AG20443 (cell line): Measurements from ENCODE around the gene RIOX2.
"Not testable (repeated sequence)": the region's sequence is repeated elsewhere in the genome, so short reads cannot be mapped to it uniquely, and the experiment has no call there.

Source experiments
- DNase-seq: peaks from one replicate; pipeline ENCODE4 v3.0.0; 2012; ENCODE audit warnings: low spot score, mixed read lengths

RIOX2 gene

DNA sequence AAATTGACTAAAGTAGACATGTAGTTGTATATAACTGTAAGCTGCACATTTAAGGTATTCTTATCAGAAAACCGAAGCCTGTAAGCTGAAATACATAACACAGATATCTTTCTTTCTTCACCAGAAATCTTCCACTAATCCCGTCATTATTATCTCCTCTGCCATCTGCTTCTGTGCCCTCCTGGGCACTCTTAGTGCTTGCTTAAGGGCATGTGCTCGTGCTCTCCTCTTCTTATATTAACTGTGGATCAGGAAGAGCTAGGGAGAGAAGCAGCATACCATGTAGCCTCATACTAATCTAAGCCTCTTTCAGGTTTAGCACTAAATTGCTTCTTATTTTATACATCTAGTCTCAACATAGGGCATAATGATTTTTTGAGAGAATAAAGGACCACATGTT is 60.8 kb downstream of the RIOX2 start:
- DNase-seq, result no peak

DNA sequence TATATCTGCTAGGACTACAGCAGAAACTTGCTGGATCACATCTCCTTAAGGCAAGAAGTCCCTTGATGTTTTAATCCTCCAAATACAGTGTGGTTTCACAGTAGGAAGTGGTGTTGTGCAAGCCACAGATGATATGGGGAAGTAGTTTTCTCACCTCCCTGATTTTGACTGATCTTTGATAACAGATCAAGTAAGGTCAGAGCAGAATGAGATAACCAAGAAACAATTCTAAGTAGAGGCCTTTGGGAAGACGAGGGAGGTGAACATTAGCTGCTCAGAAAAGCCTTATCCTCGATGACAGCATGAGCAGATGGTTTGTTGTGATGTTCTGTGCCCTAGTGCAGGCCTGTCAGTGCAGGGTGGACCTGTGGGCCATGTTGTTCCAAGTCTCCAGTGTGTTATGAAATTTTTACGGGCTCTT is 61.3 kb downstream of the RIOX2 start:
- no peak for DNase-seq

DNA sequence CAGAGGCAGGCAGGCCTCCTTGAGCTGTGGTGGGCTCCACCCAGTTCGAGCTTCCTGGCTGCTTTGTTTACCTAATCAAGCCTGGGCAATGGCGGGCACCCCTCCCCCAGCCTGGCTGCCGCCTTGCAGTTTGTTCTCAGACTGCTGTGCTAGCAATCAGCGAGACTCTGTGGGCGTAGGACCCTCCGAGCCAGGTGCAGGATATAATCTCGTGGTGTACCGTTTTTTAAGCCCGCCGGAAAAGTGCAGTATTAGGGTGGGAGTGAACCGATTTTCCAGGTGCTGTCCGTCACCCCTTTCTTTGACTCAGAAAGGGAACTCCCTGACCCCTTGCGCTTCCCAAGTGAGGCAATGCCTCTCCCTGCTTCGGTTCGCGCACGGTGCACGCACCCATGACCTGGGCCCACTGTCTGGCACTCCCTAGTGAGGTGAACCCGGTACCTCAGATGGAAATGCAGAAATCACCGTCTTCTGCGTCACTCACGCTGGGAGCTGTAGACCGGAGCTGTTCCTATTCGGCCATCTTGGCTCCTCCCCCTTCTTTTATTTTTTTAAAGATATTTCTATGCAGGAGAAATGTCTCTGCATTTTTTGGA is 61.9 kb downstream of the RIOX2 start:
- not testable (repeated sequence) for DNase-seq

DNA sequence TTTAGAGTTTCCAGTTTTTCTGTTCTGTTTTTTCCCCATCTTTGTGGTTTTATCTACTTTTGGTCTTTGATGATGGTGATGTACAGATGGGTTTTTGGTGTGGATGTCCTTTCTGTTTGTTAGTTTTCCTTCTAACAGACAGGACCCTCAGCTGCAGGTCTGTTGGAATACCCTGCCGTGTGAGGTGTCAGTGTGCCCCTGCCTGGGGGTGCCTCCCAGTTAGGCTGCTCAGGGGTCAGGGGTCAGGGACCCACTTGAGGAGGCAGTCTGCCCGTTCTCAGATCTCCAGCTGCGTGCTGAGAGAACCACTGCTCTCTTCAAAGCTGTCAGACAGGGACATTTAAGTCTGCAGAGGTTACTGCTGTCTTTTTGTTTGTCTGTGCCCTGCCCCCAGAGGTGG is 62.4 kb downstream of the RIOX2 start:
- DNase-seq, result not testable (repeated sequence)

DNA sequence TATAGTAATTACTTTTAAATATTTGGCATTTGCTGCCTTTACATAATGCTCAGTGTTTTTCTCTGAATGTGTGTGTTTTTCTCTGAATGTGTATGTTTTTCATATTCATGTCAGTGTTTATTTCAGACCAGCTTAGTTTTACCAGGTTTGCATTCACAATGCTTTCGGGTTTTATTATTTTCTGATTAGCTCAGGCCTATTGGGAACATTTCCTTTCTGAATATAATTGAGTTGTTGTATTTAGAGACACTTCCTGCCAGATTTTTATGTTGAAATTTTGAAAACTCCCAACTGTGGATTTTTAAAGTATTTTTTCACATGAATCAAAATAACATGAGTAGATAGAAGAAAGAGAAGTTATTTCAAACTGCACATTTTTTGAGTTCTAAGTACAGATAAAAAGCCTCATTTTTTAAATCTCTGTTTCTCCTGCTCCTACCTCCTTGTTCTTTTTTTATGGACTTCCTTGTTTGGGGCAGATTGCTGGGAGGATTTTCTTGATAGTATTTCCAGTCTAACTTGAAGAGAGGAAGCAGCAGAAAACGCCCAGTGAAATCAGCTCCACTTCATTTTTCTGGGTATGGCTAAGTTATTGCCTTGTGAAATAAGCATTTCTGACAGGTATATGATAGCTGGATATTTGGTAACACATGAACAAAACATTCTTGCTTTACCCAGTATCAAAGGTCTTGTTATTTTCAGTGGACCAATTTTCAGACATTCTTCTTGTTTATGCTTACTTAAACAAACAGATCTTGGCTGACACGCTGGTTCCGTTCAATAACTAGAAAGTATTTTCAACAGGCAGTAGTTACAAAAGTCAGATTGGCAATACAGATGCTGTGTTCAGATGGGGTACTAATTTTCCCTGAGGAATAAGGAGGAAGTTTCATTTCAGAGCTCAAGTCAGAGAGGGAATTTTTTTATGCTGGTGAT is 70.7 kb downstream of the RIOX2 start:
- DNase-seq, result no peak

DNA sequence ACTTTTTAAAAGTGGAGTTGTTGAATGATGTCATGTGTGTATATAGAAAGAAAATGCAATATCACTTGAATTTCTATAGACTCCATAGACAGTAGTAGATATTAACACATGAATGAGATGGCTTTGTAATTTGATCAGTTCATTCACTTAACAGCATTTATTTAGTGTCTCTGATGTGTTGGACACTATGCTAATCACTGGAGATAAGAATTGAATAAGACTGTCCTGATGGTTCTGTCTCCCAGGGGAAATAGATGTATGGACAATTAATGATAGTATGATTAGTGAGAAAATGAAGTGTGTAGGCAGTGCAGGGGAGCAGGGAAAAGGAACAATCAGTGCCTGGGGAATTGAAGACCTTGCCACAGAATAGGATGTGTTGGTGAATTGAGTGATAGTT is 72.9 kb downstream of the RIOX2 start:
- DNase-seq, result no peak

DNA sequence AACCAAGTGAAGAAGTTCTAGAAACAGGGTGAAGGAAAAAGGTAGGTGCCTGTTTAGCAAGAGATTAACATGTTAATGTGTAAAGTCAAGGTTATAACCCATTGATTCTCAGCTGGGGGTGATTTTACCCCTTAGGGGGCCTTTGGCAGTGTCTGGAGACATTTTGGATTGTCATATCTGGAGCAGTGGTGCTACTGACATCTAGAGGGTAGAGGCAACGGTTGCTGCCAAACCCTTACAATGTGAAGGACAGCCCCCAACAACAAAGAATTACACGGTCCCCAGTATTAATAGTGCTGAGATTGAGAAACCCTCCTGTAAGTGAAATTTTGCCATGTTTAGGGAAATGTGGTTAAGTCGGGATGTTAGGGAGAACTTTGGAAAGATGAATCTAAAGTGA is 75.7 kb downstream of the RIOX2 start:
- no peak for DNase-seq

DNA sequence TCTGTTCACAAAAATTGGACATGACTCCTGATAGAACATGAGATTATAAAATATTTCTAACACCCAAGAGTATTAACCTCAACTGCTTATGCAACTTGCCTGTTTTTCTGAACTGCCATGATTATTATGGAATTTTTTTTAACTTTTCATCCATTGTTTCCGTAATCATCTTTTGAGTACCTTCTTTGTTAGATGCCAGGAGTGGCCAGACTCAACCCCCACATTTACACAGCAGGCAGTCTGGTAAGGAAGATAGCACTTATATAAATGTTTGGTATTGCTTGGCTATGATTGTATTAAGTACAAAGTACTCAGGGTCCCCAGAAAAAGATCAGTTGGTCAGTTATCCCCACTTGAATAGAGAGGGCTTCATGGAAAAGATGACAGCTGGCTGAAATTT is 76.1 kb downstream of the RIOX2 start:
- no peak for DNase-seq

DNA sequence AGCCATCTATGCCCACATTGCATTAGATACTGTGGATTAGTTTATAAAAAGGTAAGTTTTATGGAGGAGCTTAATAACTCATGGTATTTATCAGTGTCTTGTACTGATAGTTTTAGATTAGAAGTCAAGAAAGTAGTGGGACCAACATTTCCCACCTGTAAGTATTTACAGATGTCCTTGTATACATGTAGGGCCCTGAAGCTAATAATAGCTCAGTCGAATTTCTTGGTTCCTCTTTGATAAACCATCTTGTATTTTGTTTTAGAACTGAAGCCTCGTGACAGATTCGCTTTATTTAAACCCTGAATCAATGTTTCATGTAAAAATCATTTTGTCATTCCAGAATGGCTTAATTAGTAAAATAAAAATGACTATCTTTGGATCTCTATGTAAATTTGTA is 77.0 kb downstream of the RIOX2 start:
- DNase-seq, result no peak

DNA sequence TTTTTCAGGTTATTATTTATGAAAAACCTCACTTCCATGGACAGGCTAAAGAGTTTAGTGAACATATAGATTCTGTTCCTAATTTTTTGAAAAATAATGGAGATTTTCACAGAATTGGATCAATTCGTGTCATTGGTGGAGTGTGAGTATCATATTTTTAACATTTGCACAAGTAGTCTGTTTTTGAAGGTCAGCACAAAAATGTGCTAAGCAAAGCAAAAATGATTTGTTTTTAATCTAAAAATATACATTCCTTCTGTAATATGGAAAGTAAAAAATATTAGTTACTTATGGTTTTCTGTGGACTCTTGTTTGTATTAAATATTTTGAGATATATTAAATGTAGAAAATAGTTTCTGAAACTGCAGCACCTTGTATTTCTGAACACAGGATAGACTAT is 79.4 kb downstream of the RIOX2 start:
- no peak for DNase-seq
